K562 (cell line): ENCODE measurements around the gene KDM4C. TPM values are rescaled to one million over a fixed set of nuclear protein-coding genes. Genes with fewer than 3 reads are reported as not detected.

Experiments
- ATAC-seq: fragments of 200-7000 bp; cut with Tn5 transposase; 3 replicates; pipeline ENCODE4 v1.9.1; 2020; ENCODE audit warnings: moderate library complexity
- BruUV-seq: library from RNA; stranded (reverse); fragments of 400-500 nt; replicated peaks from 2 replicates; lab custom pipeline; 2021; lab: Mats Ljungman, UMichigan
- CTCF ChIA-PET: fragments of 300-600 bp; formaldehyde crosslinking; extraction: SDS; loops from one replicate; lab custom pipeline; 2021; ENCODE audit warnings: low intra/inter-chr PET ratio; lab: Yijun Ruan, JAX
- POLR2A ChIA-PET: fragments of 300-600, 350-650 bp; sonication (Branson Sonifier 250); formaldehyde crosslinking; extraction: SDS; loops from one replicate; lab custom pipeline; 2021; ENCODE audit warnings: antibody characterized with exemption, inconsistent platforms; lab: Yijun Ruan, JAX
- DNase-seq, 4 experiments: peaks; one replicate each; pipeline versions ENCODE4 v3.0.0 to v3.0.0-alpha.2; 2011 to 2018; ENCODE audit warnings: low spot score in 3 of 4, mixed read lengths in 3 of 4; ENCODE audit errors: extremely low read depth in 1 of 4
- FAIRE-seq: peaks from 2 replicates; lab custom pipeline; 2011; peaks lifted over from hg19 to GRCh38; lab: Jason Lieb, UNC
- H2AFZ ChIP-seq: 2 replicates; pipeline ENCODE4 v1.6.0; 2011; ENCODE audit warnings: low read depth, low read length, control low read depth, inconsistent platforms
- H3K27ac ChIP-seq: fragments of 200-600 bp; 3 replicates; pipeline ENCODE4 v1.8.0; 2011; ENCODE audit warnings: low read depth, mild to moderate bottlenecking, control low read depth, inconsistent platforms, low read length, moderate library complexity, mixed read lengths; ENCODE audit errors: extremely low read depth
- H3K27me3 ChIP-seq, 2 experiments: fragments of 300-600 bp in 1 of 2; 2 replicates in 1 of 2; 3 replicates in 1 of 2; pipeline versions ENCODE4 v1.6.0 to v1.8.0; 2011; ENCODE audit warnings: inconsistent platforms in 2 of 2, low read length in 2 of 2, mild to moderate bottlenecking in 1 of 2, mixed read lengths in 1 of 2, moderate library complexity in 1 of 2; ENCODE audit not compliant: control insufficient read depth in 2 of 2, insufficient read depth in 2 of 2
- H3K36me3 ChIP-seq: fragments of 300-600 bp; 3 replicates; pipeline ENCODE4 v1.8.0; 2011; ENCODE audit warnings: mild to moderate bottlenecking, low read length, inconsistent platforms; ENCODE audit not compliant: control insufficient read depth, insufficient read depth
- H3K4me1 ChIP-seq, 2 experiments: fragments of 200-600 bp in 1 of 2; replicated peaks in 1 of 2; 2 replicates in 1 of 2; 3 replicates in 1 of 2; pipeline versions ENCODE4 v1.5.1 to v1.8.0; 2011; ENCODE audit warnings: inconsistent platforms in 2 of 2, low read length in 2 of 2, mild to moderate bottlenecking in 1 of 2, mixed read lengths in 1 of 2, moderate library complexity in 1 of 2; ENCODE audit not compliant: control insufficient read depth in 2 of 2, insufficient read depth in 2 of 2
- H3K4me2 ChIP-seq: 2 replicates; pipeline ENCODE4 v1.6.1; 2011; ENCODE audit warnings: low read length, control low read depth, inconsistent platforms, mixed read lengths; ENCODE audit not compliant: insufficient read depth
- H3K4me3 ChIP-seq: fragments of 200-600 bp; sonication (generic), shearing (Covaris generic); 2 replicates; pipeline ENCODE4 v1.5.1; 2016; ENCODE audit warnings: control low read depth, inconsistent platforms
- H3K79me2 ChIP-seq: fragments of 200-600 bp; 3 replicates; pipeline ENCODE4 v1.8.0; 2011; ENCODE audit warnings: low read length, inconsistent platforms; ENCODE audit not compliant: control insufficient read depth, insufficient read depth
- H3K9ac ChIP-seq, 2 experiments: 2 replicates each; pipeline versions ENCODE4 v1.6.0 to v1.6.1; 2011; ENCODE audit warnings: low read depth in 2 of 2, low read length in 2 of 2, control low read depth in 1 of 2, inconsistent platforms in 1 of 2, mild to moderate bottlenecking in 1 of 2, mixed read lengths in 1 of 2; ENCODE audit not compliant: insufficient read depth in 1 of 2
- H3K9me1 ChIP-seq: one replicate; pipeline ENCODE4 v1.6.0; 2011; ENCODE audit warnings: inconsistent platforms, mild to moderate bottlenecking, low read length, moderate library complexity; ENCODE audit not compliant: control insufficient read depth, insufficient read depth
- H3K9me3 ChIP-seq: replicated peaks from 2 replicates; pipeline ENCODE4 v1.5.1; 2011; ENCODE audit warnings: low read depth, low read length, inconsistent platforms; ENCODE audit not compliant: control insufficient read depth, insufficient read depth
- H4K20me1 ChIP-seq: replicated peaks from 2 replicates; pipeline ENCODE4 v1.6.1; 2011; ENCODE audit warnings: low read length, inconsistent platforms, mixed read lengths; ENCODE audit not compliant: control insufficient read depth, insufficient read depth
- CREB1 ChIP-seq, 2 experiments: sonication (generic) in 1 of 2; formaldehyde crosslinking in 1 of 2; IDR thresholded peaks; 2 replicates each; pipeline versions ENCODE4 v1.6.1 to v1.8.0; 2012 to 2022; ENCODE audit warnings: inconsistent platforms in 1 of 2, mild to moderate bottlenecking in 1 of 2, missing genetic modification reagents in 1 of 2, moderate library complexity in 1 of 2
- FOXA3 ChIP-seq, 2 experiments: fragments of 450-650 bp in 1 of 2; sonication (generic) in 1 of 2; formaldehyde crosslinking; IDR thresholded peaks in 1 of 2; conservative IDR thresholded peaks in 1 of 2; 2 replicates each; pipeline versions ENCODE4 v1.4.0 to v1.8.0; 2020 to 2022; ENCODE audit warnings: mild to moderate bottlenecking in 2 of 2, missing genetic modification reagents in 1 of 2
- HEY1 ChIP-seq: fragments of 250-450 bp; sonication (Bioruptor Pico); IDR thresholded peaks from 2 replicates; pipeline ENCODE4 v1.5.0; 2020; ENCODE audit warnings: mild to moderate bottlenecking, moderate library complexity, borderline replicate concordance
- HLTF ChIP-seq: fragments of 450-650 bp; IDR thresholded peaks from 2 replicates; pipeline ENCODE4 v1.6.1; 2016
- MXI1 ChIP-seq: IDR thresholded peaks from 2 replicates; pipeline ENCODE4 v1.6.1; 2011; ENCODE audit warnings: low read depth, mild to moderate bottlenecking, improper control_type of control experiment, low read length
- PCBP1 ChIP-seq: fragments of 200-400 bp; formaldehyde crosslinking; IDR thresholded peaks from 2 replicates; pipeline ENCODE4 v1.6.1; 2018; ENCODE audit warnings: mild to moderate bottlenecking, low read depth, low read length; ENCODE audit not compliant: poor library complexity, severe bottlenecking
- PYGO2 ChIP-seq: fragments of 450-650 bp; IDR thresholded peaks from 2 replicates; pipeline ENCODE4 v1.6.1; 2016; ENCODE audit warnings: mild to moderate bottlenecking, missing genetic modification characterization, moderate library complexity, missing compliant biosample characterization
- SMAD1 ChIP-seq: fragments of 150-350 bp; IDR thresholded peaks from 2 replicates; pipeline ENCODE4 v1.6.1; 2014; ENCODE audit warnings: low read length, low read depth; ENCODE audit not compliant: partially characterized antibody
- SREBF1 ChIP-seq: fragments of 150-350 bp; IDR thresholded peaks from 2 replicates; pipeline ENCODE4 v1.6.1; 2014; ENCODE audit warnings: antibody characterized with exemption, low read depth, low read length, borderline replicate concordance
- SUPT5H ChIP-seq: fragments of 450-650 bp; IDR thresholded peaks from 2 replicates; pipeline ENCODE4 v1.6.1; 2016
- ZNF507 ChIP-seq: conservative IDR thresholded peaks from 2 replicates; pipeline ENCODE4 v1.6.1; 2017; ENCODE audit warnings: missing genetic modification characterization, missing compliant biosample characterization
- ZNF589 ChIP-seq: fragments of 200-800 bp; sonication (Bioruptor generic); IDR thresholded peaks from 2 replicates; pipeline ENCODE4 v1.6.1; 2016; ENCODE audit warnings: low read depth, missing genetic modification characterization, missing compliant biosample characterization
- ZNF695 ChIP-seq: fragments of 450-650 bp; formaldehyde crosslinking; IDR thresholded peaks from 2 replicates; pipeline ENCODE4 v1.4.0; 2020; ENCODE audit warnings: mild to moderate bottlenecking, moderate library complexity
- ZSCAN32 ChIP-seq: fragments of 450-650 bp; formaldehyde crosslinking; IDR thresholded peaks from 2 replicates; pipeline ENCODE4 v1.4.0; 2020; ENCODE audit warnings: mild to moderate bottlenecking, moderate library complexity
- WGBS: fragments of 100-300 bp; shearing (Covaris generic); methylation state at CpG from one replicate; pipeline ENCODE4 v1.1.6; 2016; ENCODE audit warnings: low coverage, mixed read lengths; ENCODE audit not compliant: insufficient coverage; ENCODE audit errors: missing lambda C conversion rate; 5-methylcytosine and 5-hydroxymethylcytosine counted together
- in situ Hi-C: fragments of 300-500 bp; cut with MboI; formaldehyde crosslinking; loops from 4 replicates; pipeline ENCODE4 v1.15.0; 2018; ENCODE audit warnings: inconsistent platforms, mixed read lengths
- intact Hi-C: fragments of 100-400 bp; cut with micrococcal nuclease; formaldehyde crosslinking; loops from 2 replicates; pipeline ENCODE4 v1.14.2; 2022
- polyA plus RNA-seq, 8 experiments: library from polyadenylated mRNA; depleted of rRNA in 4 of 8; stranded (reverse) in 5 of 8; unstranded in 3 of 8; fragments of >200 nt; fragmentation: Nextera tagmentation in 2 of 8; fragmentation: Illumina TruSeq in 1 of 8; extraction: Ambion mirVana in 2 of 8; extraction: Trizol in 1 of 8; gene quantifications; 2 replicates each; pipeline versions ENCODE4 v1.2.1 to v1.2.3, GENCODE V29; 2011 to 2014; ENCODE audit warnings: inconsistent platforms in 1 of 8, missing spikeins in 1 of 8
- total RNA-seq, 7 experiments: library from RNA; depleted of rRNA in 6 of 7; stranded (reverse); fragments of >200 nt in 6 of 7; fragmentation: Illumina TruSeq in 2 of 7; extraction: Trizol in 2 of 7; gene quantifications; 2 replicates each; pipeline versions ENCODE4 v1.2.1 to v1.2.3, GENCODE V29; 2011 to 2021; ENCODE audit warnings: low replicate concordance in 1 of 7
- TF ChIP-seq, protein P1 (sequence below): sonication (generic); formaldehyde crosslinking; IDR thresholded peaks from 2 replicates; pipeline ENCODE4 v1.4.0; 2020; ENCODE audit warnings: mild to moderate bottlenecking, missing genetic modification reagents
- TF ChIP-seq, protein P2 (sequence below): fragments of 250-450 bp; sonication (Bioruptor Pico); IDR thresholded peaks from 2 replicates; pipeline ENCODE4 v1.8.0; 2021; ENCODE audit warnings: moderate library complexity, mild to moderate bottlenecking, inconsistent platforms
- TF ChIP-seq, protein P3 (sequence below): fragments of 250-450 bp; sonication (Bioruptor Pico); IDR thresholded peaks from 2 replicates; pipeline ENCODE4 v1.8.0; 2022; ENCODE audit warnings: inconsistent platforms, mild to moderate bottlenecking, moderate library complexity, borderline replicate concordance

Gene KDM4C
- total and polyA plus RNA-seq, 9 of the 15 experiments (the other 6 are each of a cell fraction or from before 2014, with no cell fraction given) = 5.4 to 17.0 (median 12.6) TPM

DNA sequence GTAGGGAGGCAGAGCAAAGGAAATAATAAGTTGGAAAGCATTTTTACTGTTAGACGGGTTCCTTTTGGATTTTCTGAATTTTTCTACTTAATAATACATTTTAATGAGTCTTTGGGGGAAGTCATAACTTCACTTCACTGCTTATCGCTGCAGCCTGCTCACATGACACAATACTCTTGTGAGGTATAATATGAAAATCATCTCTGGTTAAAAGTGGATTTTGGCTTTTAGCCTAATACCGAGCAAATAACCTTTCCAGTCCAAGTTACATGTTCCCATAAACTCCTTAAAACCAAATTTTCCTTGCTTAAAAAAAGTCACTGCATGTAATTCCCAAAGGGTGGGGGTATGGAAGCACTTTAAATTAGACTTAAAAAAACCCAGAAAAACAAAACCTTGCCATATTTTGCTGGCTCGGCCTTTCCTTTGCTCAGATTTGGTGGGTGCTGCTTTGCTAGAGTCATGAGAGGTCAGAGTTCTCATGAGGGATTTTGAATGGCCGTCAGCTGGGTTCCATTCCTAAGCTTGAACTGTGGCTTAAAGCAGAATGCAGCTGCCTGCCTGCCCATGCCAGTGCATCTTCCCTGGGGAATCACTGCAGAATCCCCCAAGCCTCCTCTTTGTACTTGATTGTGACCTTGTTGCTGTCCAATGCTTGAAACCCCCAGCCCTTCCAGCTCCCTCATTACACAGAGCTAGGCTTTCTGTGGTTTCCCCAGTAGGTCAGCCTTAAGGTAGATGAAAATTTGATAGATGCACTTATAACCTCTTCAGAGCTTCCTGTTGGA lies 331.8 kb downstream of the KDM4C start (continued):
- TF ChIP-seq ZNF589 (CRISPR knock-in tag) = no peak

DNA sequence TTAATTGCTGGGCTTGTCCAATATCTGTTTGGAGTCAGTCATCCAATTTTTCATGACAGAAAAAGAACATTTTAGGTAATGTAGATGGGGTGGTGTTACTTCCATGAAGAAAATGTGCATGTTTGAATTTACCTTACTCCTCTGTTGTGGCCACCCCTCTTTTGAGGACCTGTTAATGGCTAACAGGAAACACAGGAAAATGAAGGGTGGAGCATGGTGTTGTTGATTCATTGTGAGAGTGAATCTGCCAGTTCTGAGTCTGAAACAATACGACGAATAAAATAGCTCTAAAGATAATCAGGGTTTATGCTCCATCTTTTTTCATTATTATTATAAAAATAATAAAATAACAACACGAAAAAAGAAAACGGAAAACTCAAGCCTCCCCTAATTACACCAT lies 335.3 kb downstream of the KDM4C start:
- Histone ChIP-seq H3K4me3 (no peak overlapping the region), H3K36me3 (no peaks in the 10 kb centered on the region), H3K79me2 (no peaks in the 10 kb centered on the region), H3K9me1 (no peaks in the 10 kb centered on the region), H3K4me1 (no peaks in the 10 kb centered on the region; a peak in 1 of 5 replicates), H3K4me2 (no peak overlapping the region), H3K9me3 (no peaks in the 10 kb centered on the region), H3K27me3 (no peaks in the 10 kb centered on the region), H3K27ac (no peak overlapping the region), H2AFZ (no peak overlapping the region), H4K20me1 (no peaks in the 10 kb centered on the region), H3K9ac (no peak overlapping the region)
- BruUV-seq = no TSS peak
- WGBS = 100% methylated on average over 2 of the region's 4 CpGs
- ChIA-PET CTCF (no interaction called here), POLR2A (no interaction called here)
- DNase-seq (no peak), FAIRE-seq (no peak), ATAC-seq (no peak)
- TF ChIP-seq CREB1 (IDR thresholded peaks at IDR 0.05) (no peak), CREB1 (CRISPR knock-in tag; IDR thresholded peaks at IDR 0.05) (no peak), SREBF1 (no peak), MXI1 (no peak), HLTF (no peak), ZNF507 (tag) (no peak), PYGO2 (no peak), PCBP1 (no peak), HEY1 (no peak), FOXA3 (CRISPR knock-in tag; conservative IDR thresholded peaks at IDR 0.05 in 1 of 2, IDR thresholded peaks at IDR 0.05 in 1 of 2) (no peak), ZSCAN32 (CRISPR knock-in tag) (no peak), ZNF695 (CRISPR knock-in tag) (no peak), SMAD1 (no peak), SUPT5H (no peak)
- TF ChIP-seq, protein P1, sequence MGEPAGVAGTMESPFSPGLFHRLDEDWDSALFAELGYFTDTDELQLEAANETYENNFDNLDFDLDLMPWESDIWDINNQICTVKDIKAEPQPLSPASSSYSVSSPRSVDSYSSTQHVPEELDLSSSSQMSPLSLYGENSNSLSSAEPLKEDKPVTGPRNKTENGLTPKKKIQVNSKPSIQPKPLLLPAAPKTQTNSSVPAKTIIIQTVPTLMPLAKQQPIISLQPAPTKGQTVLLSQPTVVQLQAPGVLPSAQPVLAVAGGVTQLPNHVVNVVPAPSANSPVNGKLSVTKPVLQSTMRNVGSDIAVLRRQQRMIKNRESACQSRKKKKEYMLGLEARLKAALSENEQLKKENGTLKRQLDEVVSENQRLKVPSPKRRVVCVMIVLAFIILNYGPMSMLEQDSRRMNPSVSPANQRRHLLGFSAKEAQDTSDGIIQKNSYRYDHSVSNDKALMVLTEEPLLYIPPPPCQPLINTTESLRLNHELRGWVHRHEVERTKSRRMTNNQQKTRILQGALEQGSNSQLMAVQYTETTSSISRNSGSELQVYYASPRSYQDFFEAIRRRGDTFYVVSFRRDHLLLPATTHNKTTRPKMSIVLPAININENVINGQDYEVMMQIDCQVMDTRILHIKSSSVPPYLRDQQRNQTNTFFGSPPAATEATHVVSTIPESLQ = no peak
- TF ChIP-seq, protein P2, sequence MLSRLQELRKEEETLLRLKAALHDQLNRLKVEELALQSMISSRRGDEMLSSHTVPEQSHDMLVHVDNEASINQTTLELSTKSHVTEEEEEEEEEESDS (CRISPR knock-in tag) = no peak
- TF ChIP-seq, protein P3, sequence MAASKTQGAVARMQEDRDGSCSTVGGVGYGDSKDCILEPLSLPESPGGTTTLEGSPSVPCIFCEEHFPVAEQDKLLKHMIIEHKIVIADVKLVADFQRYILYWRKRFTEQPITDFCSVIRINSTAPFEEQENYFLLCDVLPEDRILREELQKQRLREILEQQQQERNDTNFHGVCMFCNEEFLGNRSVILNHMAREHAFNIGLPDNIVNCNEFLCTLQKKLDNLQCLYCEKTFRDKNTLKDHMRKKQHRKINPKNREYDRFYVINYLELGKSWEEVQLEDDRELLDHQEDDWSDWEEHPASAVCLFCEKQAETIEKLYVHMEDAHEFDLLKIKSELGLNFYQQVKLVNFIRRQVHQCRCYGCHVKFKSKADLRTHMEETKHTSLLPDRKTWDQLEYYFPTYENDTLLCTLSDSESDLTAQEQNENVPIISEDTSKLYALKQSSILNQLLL (CRISPR knock-in tag) = no peak
- in situ Hi-C loops (no loop called here), intact Hi-C loops (no loop called here)
